NOMO-1 (cell line): ENCODE data around the gene ISLR.

Source experiments
- DNase-seq, 2 experiments: peaks; one replicate each; lab custom pipeline; 2025; ENCODE audit not compliant: unreplicated experiment in 2 of 2; lab: John Stamatoyannopoulos, UW

Gene ISLR

DNA sequence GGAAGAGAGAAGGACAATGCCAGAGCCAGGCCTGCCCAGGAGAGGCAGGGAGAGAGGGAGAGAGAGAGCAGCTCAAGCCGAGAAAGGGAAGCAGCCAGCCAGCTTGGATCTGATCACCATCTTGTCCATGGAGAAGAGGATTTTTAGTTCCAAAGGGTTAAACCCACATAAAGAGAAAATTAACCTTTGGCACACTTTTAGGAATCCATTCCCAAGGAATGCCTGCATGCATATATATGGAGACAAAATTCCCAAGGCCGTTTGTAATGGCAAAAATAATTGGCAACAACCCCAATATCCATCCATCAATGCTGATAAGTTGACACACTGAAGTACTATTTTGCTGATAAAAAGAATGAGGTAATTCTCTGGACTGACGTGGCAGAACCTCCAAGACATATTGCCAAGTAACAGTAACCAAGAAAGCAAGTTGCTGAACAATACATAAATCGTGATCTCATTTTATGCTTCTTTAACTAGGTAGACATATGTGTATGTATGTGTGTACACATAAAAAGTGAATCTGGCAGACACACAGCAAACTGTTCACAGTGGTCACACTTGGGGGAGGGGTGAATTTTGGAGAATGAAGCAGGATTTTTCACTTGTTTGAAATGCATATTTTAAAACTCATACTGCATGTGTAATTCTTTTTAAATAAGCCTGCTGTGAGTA, 36.6 kb downstream of the ISLR start:
- no peak for DNase-seq

DNA sequence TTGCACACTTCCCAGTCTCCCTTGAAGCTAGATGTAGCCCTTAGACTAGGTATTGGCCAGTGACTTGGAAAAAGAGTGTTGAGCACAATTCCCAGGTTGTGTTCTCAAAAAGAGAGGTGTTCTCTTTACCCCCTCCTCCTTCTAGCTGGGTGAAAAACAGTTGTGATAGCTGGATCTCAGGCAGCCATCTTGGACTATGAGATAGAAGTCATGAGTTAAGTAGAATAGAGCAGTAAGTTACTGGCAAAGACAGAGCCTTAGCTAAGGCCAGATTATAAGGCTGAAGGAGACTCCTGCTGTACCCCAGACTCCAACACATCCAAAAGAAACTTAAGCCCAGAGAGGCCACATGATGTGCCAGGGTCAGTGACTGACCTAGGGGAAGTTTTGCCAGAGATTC, 37.2 kb downstream of the ISLR start:
- no peak for DNase-seq

DNA sequence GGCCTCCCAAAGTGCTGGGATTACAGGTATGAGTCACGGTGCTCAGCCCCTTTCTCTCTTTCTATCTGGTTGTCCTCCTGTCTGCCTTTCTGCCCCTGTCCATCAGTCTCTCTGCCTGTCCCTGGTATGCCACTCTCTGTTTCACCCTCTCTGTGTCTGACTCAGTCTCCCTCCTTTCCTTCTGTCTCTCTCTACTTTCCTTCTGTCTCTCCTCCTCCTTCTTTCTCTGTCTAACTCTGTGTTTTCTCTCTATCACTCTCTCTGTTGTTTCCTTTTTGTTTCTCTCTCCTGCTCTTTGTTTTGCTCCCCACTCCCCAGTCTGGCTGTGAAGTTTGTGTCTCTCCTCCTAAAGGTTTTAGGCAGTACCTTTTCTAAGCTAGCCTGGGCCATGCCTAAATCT, 38.1 kb downstream of the ISLR start:
- DNase-seq, result no peak

DNA sequence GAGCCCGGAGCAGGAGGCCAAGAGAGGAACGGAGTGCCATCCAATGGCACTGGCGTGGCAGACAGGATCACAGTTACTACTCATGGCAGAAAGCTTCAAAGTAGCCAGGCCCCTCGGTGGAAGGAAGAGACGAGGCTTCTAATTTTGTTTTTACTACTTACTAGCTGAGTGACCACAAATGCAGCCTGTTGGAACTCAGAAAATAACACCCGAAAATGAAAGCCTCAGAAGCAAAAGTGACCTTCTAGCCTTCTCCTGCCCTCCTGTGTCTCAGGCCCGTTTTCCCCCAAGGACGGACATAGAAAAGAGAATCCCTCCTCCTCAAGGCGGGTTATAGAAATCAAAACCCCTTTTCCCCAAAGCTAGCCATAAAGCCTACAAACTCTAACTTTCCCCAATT, 39.0 kb downstream of the ISLR start:
- no peak for DNase-seq

DNA sequence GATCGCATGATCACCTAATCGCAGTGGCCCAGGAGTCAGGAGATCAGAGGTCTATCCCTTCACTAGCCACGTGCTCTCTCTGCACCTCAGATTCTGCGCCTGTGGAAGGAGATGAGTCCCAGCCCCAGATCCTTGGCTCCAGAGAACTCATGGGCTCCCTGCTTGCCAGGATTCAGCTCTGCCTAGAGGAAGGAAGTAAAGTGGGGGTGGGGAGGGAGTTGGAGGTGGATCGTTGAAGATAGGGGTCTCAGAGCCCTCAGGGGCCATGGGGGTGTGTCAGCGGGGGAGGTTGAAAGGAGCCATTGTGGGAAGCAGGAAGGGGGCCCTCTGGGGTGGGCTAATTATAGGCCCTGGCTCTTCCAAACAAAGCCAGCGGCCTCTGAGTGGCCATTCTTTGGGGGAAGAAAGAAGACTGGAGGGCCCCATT, 40.4 kb downstream of the ISLR start:
- no peak for DNase-seq

DNA sequence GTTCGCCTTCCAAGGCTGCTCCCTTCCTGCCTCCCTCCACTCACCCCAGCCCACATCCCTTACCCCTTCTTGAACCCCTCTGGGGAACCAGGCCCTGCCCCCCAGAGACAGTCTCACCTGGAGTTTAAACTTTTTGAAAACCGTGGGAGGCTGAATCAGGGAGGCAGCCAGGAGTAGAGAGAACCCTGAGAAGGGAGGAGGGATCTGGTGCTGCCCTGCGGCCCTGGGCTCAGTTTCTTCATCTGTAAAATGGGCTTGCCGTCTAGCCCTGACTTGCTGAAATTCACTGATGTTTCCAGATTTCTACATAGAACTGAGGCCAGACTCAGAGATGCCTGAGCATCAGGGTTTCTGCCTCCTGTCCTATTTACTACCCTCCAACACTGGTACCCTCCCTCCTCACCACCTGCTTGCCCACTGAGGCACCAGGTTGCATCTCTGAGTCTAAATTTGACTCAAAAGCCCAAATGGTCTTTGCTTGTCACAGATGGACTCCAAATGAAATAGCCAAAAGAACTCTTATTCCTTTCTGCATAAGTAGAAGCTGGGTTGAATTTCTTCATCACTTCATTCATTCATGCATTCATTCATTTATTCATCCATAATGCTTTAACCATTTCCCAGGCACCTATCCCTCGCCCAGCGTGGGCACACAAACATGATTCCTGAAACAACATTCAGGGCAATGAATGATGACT, 41.0 kb downstream of the ISLR start:
- DNase-seq, result no peak

DNA sequence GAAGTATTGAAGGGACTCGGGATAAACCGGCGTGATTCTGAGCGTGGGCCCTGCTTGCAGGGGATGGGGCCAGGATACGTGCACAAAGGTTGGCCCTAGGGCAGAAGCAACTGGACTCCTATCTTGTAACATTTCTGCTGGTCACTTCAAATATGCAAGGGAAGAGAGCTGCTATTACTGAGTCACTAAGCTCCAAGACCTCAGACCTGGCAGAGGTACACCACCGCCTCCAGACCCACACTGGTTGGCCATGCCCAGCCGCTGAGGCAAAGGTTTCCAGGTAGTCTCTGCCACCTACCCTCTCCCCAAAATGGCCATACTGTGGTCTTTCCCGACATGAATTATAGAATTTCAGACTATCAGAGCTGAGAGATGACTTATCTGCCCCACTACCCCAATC, 42.4 kb downstream of the ISLR start:
- no peak for DNase-seq

DNA sequence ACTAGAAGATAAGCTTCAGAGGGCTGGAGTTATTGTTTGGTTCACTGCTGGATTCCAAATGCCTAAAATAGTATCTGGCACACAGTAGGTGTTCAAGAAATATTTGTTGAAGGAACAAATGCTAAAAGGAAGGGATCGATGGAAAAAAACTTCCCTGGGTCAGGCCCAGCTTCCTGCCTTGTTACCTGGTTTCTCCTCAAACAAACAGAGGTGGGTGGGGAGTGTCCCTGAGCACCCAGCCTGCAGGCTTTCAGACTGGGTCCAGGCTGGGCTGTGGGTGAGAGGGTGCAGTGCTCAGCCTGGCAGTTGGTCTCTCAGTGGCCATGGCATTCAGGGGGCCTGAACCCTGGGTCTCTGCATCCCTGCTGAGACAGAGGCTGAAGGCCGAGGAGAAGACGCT, 43.4 kb downstream of the ISLR start:
- no peak for DNase-seq

DNA sequence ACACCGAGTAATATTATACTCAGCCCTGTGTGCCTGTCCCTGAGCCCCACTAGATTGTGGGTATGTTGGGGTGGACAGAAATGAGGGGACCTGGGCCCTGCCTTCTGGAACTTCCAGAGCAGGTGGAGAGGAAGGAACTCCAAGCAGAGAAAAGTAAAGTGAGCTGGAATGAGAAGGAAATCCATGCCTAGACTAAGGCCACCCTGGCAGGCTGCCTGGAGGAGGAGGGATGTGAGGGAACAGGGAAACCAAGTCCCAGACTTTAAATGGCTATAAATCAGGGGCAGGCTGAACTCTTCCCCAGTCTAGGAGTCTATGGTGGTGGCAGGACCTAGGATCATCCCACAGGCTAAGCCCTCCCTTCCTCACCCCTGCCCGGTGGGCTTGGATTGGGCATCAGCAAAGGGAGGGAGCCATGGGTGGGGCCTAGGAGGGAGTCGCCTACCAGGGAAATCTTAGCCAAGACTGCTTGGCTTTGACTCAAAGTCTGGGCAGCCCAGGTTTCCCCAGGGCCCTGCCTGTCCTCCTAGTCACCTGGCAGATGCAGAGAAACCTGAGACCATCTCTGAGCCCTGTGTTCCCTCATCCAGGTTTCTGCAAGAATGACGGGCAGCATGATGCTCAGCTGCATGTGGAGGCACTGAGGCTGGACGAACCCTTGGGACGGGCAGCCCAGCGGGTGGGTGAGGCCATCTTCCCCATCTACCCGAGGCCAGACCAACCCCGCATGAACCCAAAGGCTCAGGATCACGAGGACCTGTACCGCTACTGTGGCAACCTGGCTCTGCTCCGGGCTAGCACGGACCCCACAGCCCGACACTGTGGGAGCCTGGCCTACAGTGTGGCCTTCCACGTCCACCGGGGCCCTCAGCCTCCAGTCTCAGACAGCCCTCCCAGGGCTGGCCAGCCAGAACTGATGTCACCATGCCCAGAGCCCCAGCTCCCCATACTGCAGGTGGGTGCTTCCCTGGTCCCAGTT, 44.7 kb downstream of the ISLR start:
- DNase-seq, result no peak

DNA sequence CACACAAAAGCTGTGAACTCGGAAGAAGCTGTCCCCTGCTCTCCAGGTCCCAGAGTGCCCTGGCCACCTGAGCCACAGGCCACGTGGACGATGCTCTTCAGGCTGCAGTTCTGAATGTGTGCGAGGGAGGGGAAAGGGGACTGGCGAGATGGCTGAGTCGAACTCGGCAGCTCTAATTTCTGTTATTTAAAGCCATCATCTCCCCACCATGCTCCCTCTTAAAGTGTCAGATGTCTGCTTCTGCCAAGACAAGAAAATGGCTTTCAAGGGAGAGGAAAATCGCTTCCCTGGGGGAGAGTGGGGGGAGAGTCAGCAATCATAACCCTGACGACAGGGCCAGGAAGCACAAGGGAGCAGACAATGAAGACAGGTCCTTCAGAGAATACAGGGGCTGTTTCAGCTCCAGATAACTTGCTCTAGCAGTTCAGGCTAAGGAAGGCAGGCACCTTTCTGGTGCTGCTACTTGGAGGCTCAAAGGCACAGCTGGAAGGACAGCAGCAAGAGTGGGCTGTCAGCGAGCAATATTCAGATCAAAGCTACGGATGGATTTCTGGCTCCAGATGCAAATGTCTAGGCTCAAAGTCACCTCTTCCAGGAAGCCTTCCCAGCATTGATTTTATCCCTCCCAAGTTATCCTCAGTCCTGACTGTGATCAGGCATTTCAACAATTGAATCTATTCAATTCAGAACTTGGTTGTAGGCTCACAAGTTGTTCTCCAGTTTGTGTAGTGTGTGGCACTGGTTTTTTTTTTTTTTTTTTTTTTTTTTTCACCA, 47.2 kb downstream of the ISLR start:
- DNase-seq, result no peak

DNA sequence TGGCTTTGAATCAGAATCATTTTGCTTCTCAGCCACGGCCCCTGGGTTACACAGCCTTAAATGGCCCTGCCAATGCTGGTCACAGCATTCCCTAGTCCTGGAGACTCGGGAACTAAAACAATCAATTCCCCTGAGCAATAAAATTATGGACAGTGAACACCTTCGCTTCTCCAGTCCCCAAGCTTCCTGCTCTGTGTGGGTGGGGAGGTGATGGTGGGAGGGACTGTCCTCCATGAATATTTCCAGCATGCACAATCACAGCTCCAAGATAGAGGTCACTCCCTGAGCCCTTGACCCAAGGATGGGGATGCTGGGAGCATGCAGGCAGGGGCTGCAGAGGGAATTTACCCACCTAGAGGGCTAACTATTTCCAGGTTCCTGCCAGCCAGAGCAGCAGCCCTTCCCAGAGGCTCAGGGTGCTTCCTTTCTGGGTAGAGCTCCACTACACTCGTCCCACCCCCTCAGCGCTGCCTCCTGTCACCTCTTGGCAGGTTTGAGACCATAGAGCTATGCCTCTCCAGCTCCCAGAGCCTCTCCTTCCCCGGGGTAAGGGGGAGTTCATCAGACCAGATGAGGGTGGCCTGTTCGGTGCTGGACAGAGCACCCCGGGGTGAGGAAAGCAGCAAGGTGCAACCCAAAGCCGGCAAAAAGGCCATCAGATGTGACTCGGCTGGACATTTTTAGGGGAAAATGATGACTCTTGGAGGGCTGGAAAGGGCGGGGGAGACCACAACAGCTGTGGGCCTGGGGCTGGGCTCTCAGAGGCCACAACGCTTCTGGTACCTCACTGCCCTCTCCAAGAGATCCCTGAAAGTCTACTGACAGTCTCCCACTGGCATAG, 48.1 kb downstream of the ISLR start:
- DNase-seq, result no peak

DNA sequence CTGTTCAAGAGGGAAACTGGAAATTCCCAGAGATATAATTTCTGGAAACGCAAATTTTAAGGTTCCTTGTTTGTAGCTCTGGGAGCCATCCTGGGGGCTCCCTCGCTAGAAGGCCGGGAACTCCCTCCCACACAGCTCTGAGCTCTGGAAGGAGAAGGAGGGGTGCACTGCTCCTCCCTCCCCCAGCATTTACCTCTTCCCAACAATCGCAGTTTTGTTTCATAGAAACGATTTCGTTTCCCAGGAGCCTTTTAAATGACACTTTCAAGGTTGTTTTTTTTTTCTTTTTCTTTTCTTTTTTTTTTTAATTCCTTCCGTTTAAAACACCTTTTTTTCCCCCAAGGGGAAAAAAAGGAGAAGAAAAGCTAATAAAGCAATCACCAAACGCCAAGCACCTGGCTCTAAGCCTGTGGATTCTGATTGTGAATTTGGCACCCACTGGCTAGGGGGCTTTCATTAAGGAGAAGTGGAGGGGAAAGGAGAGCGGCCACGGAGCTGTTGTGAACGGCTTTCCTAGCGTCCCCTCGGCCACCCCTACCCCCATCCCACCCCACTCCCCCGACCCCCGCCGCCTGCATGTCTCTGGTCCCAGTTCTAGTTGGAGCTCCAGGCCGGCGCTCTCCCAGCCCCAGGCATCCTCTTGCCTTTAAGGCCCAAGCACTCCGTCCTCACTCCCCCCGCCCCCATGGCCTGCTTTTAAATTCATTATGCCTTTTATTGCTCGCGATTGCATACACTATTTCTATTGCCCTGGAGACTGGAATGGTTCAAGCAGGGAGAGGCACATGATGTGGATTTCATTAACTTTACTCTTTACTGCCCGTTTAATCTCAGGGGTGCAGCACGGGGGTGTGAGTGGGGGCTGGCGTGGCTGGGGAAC, 49.0 kb downstream of the ISLR start:
- no peak for DNase-seq

DNA sequence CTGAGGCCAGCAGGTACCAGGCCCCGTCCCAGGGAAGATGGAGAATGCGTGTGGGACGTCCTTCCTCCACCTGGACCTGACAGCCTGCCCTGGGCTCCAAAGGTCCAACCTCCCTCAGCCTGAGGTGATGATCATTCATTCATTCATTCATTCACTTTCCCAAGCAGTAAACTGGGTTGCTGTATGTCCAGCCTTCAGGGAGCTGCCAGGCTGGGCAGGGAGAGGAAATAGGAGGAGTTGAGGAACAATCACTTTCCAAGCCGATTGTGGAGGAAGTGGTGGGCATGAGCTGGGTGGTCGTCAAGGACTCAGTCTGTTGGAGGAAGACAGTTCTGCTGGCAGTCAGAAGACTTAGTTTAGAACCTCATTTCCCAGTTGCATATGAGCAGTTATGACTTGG, 52.4 kb downstream of the ISLR start:
- DNase-seq, result no peak
